BE2C (cell line): ENCODE results near the gene MARCHF4.
A peak's percentile ranks its signal among the peaks of the same experiment; 100 is the strongest.

ENCODE experiments used
- DNase-seq: peaks from one replicate; pipeline ENCODE4 v3.0.0-alpha.2; 2020
- H3K27me3 ChIP-seq: fragments of 250-450 bp; sonication (Bioruptor Pico); 2 replicates; pipeline ENCODE4 v1.5.1; 2020; ENCODE audit warnings: mild to moderate bottlenecking
- H3K36me3 ChIP-seq: fragments of 250-450 bp; sonication (Bioruptor Pico); 2 replicates; pipeline ENCODE4 v1.5.1; 2020; ENCODE audit warnings: mild to moderate bottlenecking
- H3K4me1 ChIP-seq: fragments of 250-450 bp; sonication (Bioruptor Pico); 2 replicates; pipeline ENCODE4 v1.5.1; 2020
- H3K4me3 ChIP-seq: 2 replicates; pipeline ENCODE4 v1.5.1; 2011; ENCODE audit warnings: low read depth, low read length
- H3K9me3 ChIP-seq: fragments of 250-450 bp; sonication (Bioruptor Pico); 2 replicates; pipeline ENCODE4 v1.5.1; 2020
- CTCF ChIP-seq: IDR thresholded peaks from 2 replicates; pipeline ENCODE4 v1.5.1; 2012; ENCODE audit warnings: mild to moderate bottlenecking, low read depth, low read length

Gene MARCHF4

DNA sequence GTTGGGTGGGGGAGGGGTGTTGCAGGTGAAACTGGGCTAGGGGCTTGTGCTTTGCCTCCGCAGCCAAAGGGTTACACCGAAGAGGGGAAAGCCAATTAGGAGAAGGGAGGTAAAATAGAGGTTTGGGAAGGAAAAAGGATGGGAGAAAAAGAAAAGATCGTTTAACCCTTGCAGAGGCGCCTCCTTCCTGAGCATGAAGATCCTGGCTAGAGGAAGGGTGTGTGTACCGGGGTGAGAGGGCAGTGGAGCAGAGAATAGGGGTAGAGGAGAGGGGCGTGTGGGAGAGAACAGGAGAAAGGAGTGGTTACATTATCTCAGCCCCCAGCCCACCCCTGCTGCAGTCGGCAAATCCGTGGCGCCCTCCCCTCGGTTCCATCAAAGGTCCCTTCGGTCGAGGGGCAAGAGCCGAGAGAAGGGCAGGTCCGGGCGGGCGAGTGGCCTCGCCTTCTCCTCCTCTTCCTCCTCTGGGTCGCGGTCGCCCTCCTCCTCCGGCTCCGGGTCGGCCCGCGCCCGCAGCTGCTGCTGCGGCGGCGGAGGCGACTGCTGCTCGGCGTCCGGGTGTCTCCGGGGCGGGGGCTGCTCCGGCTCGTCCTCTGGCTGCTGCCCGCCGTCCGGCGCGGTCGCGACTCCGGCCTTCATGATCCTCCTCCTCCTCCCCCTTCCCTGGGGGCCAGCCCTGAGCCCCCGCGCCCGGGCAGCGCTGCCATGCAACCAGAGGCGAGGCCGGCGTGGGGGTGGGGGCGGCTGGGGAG lies 1.1 kb downstream of the MARCHF4 start:
- Histone ChIP-seq H3K27me3 (no peaks in the 10 kb centered on the region), H3K4me1 (no peaks in the 10 kb centered on the region), H3K36me3 (no peaks in the 10 kb centered on the region), H3K4me3 (peak overlapping the region; percentile 74), H3K9me3 (no peaks in the 10 kb centered on the region)
- peak; percentile 57 for DNase-seq
- TF ChIP-seq CTCF: no peak

GRCh38 chr2:216369821-216370220 lies 2.5 kb downstream of the MARCHF4 start:
- Histone ChIP-seq H3K4me1 (peaks cover 2% of the 10 kb centered on the region; the same call in 1 of the 2 replicates), H3K9me3 (no peaks in the 10 kb centered on the region), H3K27me3 (no peaks in the 10 kb centered on the region), H3K36me3 (no peaks in the 10 kb centered on the region), H3K4me3 (peak overlapping the region; percentile 12)
- TF ChIP-seq CTCF: no peak
- DNase-seq: no peak

GRCh38 chr2:216366777-216367471 lies 5.4 kb downstream of the MARCHF4 start:
- no peak overlapping the region for H3K4me3 ChIP-seq
- H3K9me3 ChIP-seq: no peaks in the 10 kb centered on the region
- H3K36me3 ChIP-seq: no peaks in the 10 kb centered on the region
- H3K4me1 ChIP-seq: peaks cover 2% of the 10 kb centered on the region; the same call in 1 of the 2 replicates
- DNase-seq: no peak
- TF ChIP-seq CTCF: no peak
- no peaks in the 10 kb centered on the region for H3K27me3 ChIP-seq

DNA sequence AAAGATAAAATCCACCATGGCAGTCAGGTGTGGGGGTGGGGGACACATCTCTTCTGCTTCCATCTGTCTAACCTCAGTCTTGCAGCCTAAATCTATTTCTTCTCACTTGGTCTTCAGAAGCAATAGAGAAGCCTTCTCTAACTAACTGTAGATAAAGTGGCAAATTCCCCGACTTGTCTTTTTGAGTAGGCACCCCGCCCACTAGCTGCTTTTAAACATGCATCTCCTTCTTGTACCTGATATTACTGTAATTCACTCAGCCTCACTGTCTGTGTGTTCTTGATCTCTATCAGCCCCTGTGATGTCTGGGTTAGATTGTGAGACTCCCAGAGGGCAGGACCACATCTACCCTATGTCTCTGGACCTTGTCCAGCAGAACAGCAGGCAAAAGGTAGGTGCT lies 6.8 kb downstream of the MARCHF4 start:
- Histone ChIP-seq H3K4me1 (peaks cover 2% of the 10 kb centered on the region; the same call in 1 of the 2 replicates), H3K27me3 (no peaks in the 10 kb centered on the region), H3K36me3 (no peaks in the 10 kb centered on the region), H3K4me3 (no peak overlapping the region), H3K9me3 (no peaks in the 10 kb centered on the region)
- no peak for TF ChIP-seq CTCF
- no peak for DNase-seq

DNA sequence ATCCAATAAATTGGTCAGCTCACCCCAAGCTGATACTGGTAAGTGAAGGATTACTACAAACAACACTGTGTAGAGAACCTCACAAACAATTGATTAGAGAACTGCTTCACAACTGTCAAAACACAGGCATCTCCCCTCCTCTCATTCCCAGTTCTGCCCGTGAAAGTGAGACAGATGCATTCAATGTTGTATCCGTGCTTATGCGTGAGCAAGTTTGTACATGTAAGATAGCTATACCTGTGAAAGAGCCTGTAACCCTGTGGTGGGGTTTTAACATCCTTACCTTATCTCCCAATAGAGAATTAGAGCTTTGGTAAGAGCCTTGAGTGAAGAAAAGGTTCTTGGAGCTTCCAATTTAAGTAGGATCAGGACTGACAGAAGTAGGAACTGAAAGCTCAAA lies 9.1 kb downstream of the MARCHF4 start:
- Histone ChIP-seq H3K9me3 (no peaks in the 10 kb centered on the region), H3K36me3 (no peaks in the 10 kb centered on the region), H3K4me1 (peaks cover 2% of the 10 kb centered on the region; the same call in 1 of the 2 replicates), H3K4me3 (no peak overlapping the region), H3K27me3 (no peaks in the 10 kb centered on the region)
- TF ChIP-seq CTCF: no peak
- no peak for DNase-seq

- no peak for TF ChIP-seq CTCF
- Histone ChIP-seq H3K4me1 (peaks cover 2% of the 10 kb centered on the region; the same call in 1 of the 2 replicates), H3K36me3 (no peaks in the 10 kb centered on the region), H3K27me3 (no peaks in the 10 kb centered on the region), H3K4me3 (no peak overlapping the region), H3K9me3 (no peaks in the 10 kb centered on the region)
- no peak for DNase-seq
Observed at GRCh38 chr2:216362730-216363129, 9.6 kb downstream of the MARCHF4 start.
